Astrocyte of the cerebellum (primary cell): Measurements from ENCODE around the gene ACOT11.
"Not testable (repeated sequence)": the region's sequence is repeated elsewhere in the genome, so short reads cannot be mapped to it uniquely, and the experiment has no call there.

ENCODE experiments used
- DNase-seq: peaks from one replicate; pipeline ENCODE4 v3.0.0-alpha.2; 2011; ENCODE audit warnings: low read depth
- H3K4me3 ChIP-seq: 2 replicates; pipeline ENCODE4 v1.5.1; 2011; ENCODE audit warnings: mild to moderate bottlenecking, low read depth, low read length, moderate library complexity
- in situ Hi-C: cut with HindIII; loops from 2 replicates; pipeline ENCODE4 v1.10.0; 2017; ENCODE audit warnings: low sequenced_read_pairs
- TF ChIP-seq, protein P1 (sequence below): IDR thresholded peaks from 2 replicates; pipeline ENCODE4 v1.5.1; 2012; ENCODE audit warnings: low read length, low read depth, moderate library complexity, mild to moderate bottlenecking; ENCODE audit errors: missing control alignments

Gene ACOT11

DNA sequence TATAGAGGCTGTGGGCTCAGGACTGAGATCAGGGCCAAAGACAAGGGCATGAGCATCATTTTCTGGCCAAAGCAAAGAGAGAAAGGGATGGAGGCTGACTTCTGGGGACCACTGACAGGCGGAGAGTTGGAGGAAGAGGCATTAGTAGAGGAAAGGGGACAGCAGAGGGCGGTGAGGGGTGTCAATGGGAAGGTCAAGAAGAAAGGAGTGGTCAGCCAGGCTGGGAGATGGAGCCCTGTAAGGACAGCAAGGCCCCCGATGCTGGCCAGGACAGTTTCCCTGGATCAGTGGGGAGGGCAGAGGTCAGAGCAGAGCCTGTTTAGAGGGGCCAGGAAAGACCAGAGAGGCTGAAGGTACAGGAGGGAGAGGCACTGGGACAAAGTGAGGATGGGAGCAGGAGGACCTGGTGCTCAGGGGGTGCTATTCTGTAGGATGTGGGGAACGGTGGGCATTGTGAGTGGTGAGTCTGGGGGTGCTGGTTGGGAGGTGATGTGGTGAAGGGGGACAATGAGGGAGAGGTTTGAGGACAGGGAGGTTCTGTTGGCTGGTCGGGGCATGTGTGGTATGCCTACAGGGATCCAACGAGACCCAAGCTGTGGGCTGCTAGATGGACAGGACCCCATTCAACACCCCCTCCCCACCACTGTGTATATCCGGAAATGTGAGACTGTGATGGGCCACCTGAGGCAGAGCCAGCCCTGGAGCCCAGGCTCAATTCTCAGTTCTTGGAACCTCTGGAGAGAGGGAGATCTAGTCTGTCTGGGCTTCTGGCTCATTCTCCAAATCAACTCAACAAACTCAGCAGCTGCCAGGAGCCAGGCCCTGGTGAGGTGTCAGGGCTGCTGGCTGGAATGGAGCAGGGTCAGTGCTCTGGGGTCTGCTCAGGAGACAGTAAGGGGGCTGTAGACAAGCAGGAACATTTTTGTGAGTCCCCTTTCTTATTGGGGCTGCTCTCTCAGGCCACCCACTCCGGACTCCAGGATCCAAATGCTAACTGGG lies 76.7 kb downstream of the ACOT11 start:
- H3K4me3 ChIP-seq, result no peak overlapping the region
- TF ChIP-seq, protein P1, sequence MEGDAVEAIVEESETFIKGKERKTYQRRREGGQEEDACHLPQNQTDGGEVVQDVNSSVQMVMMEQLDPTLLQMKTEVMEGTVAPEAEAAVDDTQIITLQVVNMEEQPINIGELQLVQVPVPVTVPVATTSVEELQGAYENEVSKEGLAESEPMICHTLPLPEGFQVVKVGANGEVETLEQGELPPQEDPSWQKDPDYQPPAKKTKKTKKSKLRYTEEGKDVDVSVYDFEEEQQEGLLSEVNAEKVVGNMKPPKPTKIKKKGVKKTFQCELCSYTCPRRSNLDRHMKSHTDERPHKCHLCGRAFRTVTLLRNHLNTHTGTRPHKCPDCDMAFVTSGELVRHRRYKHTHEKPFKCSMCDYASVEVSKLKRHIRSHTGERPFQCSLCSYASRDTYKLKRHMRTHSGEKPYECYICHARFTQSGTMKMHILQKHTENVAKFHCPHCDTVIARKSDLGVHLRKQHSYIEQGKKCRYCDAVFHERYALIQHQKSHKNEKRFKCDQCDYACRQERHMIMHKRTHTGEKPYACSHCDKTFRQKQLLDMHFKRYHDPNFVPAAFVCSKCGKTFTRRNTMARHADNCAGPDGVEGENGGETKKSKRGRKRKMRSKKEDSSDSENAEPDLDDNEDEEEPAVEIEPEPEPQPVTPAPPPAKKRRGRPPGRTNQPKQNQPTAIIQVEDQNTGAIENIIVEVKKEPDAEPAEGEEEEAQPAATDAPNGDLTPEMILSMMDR, result no peak
- in situ Hi-C loops, result no loop called here
- no peak for DNase-seq

DNA sequence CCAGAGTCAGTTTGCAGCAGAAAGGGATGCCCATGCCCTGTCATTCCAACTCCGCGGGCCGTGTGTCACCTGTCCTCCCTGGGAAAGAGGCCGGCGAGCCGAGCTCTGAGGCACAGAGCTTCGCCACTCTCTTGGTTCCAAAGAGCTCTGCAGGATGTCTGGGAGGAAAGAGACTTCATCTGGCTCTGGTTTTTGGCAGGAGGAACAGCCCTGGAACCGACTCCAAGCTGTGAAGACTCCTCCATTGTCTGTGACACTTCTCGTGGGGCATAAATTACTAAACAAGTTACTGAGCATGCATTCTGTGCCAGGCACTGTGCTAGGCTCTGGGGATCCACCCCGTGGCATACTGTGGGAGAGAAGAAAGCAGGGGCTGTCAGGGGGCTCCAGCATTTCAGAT lies 79.2 kb downstream of the ACOT11 start:
- no peak for DNase-seq
- in situ Hi-C loops, result no loop called here
- H3K4me3 ChIP-seq, result no peak overlapping the region
- TF ChIP-seq, protein P1, result no peak

DNA sequence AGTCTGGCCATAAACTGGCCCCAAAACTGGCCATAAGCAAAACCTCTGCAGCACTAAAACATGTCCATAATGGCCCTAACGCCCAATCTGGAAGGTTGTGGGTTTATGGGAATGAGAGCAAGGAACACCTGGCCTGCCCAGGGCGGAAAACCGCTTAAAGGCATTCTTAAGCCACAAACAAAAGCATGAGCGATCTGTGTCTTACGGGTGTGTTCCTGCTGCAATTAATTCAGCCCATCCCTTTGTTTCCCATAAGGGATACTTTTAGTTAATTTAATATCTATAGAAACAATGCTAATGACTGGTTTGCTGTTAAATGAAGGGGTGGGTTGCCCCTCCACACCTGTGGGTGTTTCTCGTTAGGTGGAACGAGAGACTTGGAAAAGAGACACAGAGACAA lies 87.8 kb downstream of the ACOT11 start:
- in situ Hi-C loops, H3K4me3 ChIP-seq, DNase-seq: not testable (repeated sequence)

GRCh38 chr1:54636461-54637446 lies 88.7 kb downstream of the ACOT11 start:
- DNase-seq, in situ Hi-C loops, H3K4me3 ChIP-seq: not testable (repeated sequence)

- in situ Hi-C loops, result no loop called here
- DNase-seq, result no peak
- TF ChIP-seq, protein P1, result no peak
- no peak overlapping the region for H3K4me3 ChIP-seq
Observed at GRCh38 chr1:54640361-54640760, 92.3 kb downstream of the ACOT11 start.

- in situ Hi-C loops, result no loop called here
- no peak for DNase-seq
- no peak within 1 kb of the TSS for H3K4me3 ChIP-seq
- TF ChIP-seq, protein P1, result no peak
Observed at GRCh38 chr1:54640863-54641836, 93.1 kb downstream of the ACOT11 start, which contains the start of gene MROH7. Gene MROH7 (plus strand): TSS chr1:54641786. CDS start chr1:54652927, 11,141 bp downstream.

- H3K4me3 ChIP-seq, result no peak overlapping the region
- DNase-seq, result no peak
- in situ Hi-C loops, result no loop called here
- TF ChIP-seq, protein P1, result no peak
Observed at GRCh38 chr1:54643736-54644135, 95.7 kb downstream of the ACOT11 start.
